WERI-Rb-1 (cell line): Measurements from ENCODE around the gene ZNF23.
"Not testable (repeated sequence)": the region's sequence is repeated elsewhere in the genome, so short reads cannot be mapped to it uniquely, and the experiment has no call there.

Experiments used
- DNase-seq: peaks from one replicate; pipeline ENCODE4 v3.0.0-alpha.2; 2020
- H3K27ac ChIP-seq: fragments of 250-450 bp; sonication (Bioruptor Pico); 2 replicates; pipeline ENCODE4 v1.5.1; 2020; ENCODE audit warnings: mild to moderate bottlenecking, moderate library complexity
- H3K27me3 ChIP-seq: fragments of 250-450 bp; sonication (Bioruptor Pico); 2 replicates; pipeline ENCODE4 v1.5.1; 2021; ENCODE audit warnings: mild to moderate bottlenecking, low read depth, moderate library complexity; ENCODE audit not compliant: insufficient read depth, severe bottlenecking
- H3K36me3 ChIP-seq: fragments of 250-450 bp; sonication (Bioruptor Pico); 2 replicates; pipeline ENCODE4 v1.5.1; 2020; ENCODE audit warnings: mild to moderate bottlenecking, moderate library complexity
- H3K4me3 ChIP-seq: 2 replicates; pipeline ENCODE4 v1.5.1; 2011; ENCODE audit warnings: low read depth, mild to moderate bottlenecking, control low read depth, low read length
- H3K9me3 ChIP-seq: fragments of 250-450 bp; sonication (Bioruptor Pico); 2 replicates; pipeline ENCODE4 v1.5.1; 2021; ENCODE audit warnings: mild to moderate bottlenecking, moderate library complexity; ENCODE audit not compliant: severe bottlenecking
- CTCF ChIP-seq: IDR thresholded peaks from 2 replicates; pipeline ENCODE4 v1.5.1; 2011; ENCODE audit warnings: low read depth, mild to moderate bottlenecking, control low read depth, inconsistent platforms, low read length

Gene ZNF23

GRCh38 chr16:71461686-71462648, at the start of gene ZNF23:
Gene ZNF23 (minus strand): TSS chr16:71462247. CDS start chr16:71456796, 5,451 bp downstream.
- peak within 1 kb of the TSS; percentile 67 for H3K27ac ChIP-seq
- no peak for TF ChIP-seq CTCF
- H3K27me3 ChIP-seq, result no peaks in the 10 kb centered on the region
- peak; percentile 80 for DNase-seq
- no peaks in the 10 kb centered on the region for H3K9me3 ChIP-seq
- peak within 1 kb of the TSS; percentile 99 for H3K4me3 ChIP-seq
- no peaks in the 10 kb centered on the region for H3K36me3 ChIP-seq

GRCh38 chr16:71507061-71507460, 45.0 kb upstream of the ZNF23 start:
- DNase-seq, result no peak
- no peaks in the 10 kb centered on the region for H3K9me3 ChIP-seq
- no peak for TF ChIP-seq CTCF
- H3K27ac ChIP-seq, result no peak overlapping the region
- no peaks in the 10 kb centered on the region for H3K36me3 ChIP-seq
- H3K27me3 ChIP-seq, result no peaks in the 10 kb centered on the region
- H3K4me3 ChIP-seq, result no peak overlapping the region

- H3K27me3 ChIP-seq, result no peaks in the 10 kb centered on the region
- no peaks in the 10 kb centered on the region for H3K9me3 ChIP-seq
- H3K27ac ChIP-seq, result no peak overlapping the region
- no peak for TF ChIP-seq CTCF
- H3K36me3 ChIP-seq, result no peaks in the 10 kb centered on the region
- no peak for DNase-seq
- no peak overlapping the region for H3K4me3 ChIP-seq
Observed at GRCh38 chr16:71504901-71505300, 42.9 kb upstream of the ZNF23 start.

- DNase-seq, H3K36me3 ChIP-seq, H3K27me3 ChIP-seq, H3K9me3 ChIP-seq, H3K4me3 ChIP-seq, H3K27ac ChIP-seq: not testable (repeated sequence)
Observed at GRCh38 chr16:71504051-71504450, 42.0 kb upstream of the ZNF23 start.

GRCh38 chr16:71501547-71501946, 39.5 kb upstream of the ZNF23 start:
- DNase-seq, result peak; percentile 19

More at GRCh38 chr16:71501547-71501946, 39.5 kb upstream of the ZNF23 start:
- H3K27ac ChIP-seq, result no peak overlapping the region
- peak; percentile 29; the same call in 1 of the 2 replicates for TF ChIP-seq CTCF
- peaks cover 5% of the 10 kb centered on the region for H3K9me3 ChIP-seq
- H3K27me3 ChIP-seq, result no peaks in the 10 kb centered on the region
- H3K36me3 ChIP-seq, result no peaks in the 10 kb centered on the region
- H3K4me3 ChIP-seq, result no peak overlapping the region
